HL-60/S4 (cell line): ENCODE measurements around the gene CYTL1.

Source experiments
- in situ Hi-C: fragments of 300-500 bp; cut with MboI; formaldehyde crosslinking; loops from 2 replicates; pipeline ENCODE4 v1.14.3; 2022; ENCODE audit warnings: low sequenced_read_pairs

CYTL1 gene

DNA sequence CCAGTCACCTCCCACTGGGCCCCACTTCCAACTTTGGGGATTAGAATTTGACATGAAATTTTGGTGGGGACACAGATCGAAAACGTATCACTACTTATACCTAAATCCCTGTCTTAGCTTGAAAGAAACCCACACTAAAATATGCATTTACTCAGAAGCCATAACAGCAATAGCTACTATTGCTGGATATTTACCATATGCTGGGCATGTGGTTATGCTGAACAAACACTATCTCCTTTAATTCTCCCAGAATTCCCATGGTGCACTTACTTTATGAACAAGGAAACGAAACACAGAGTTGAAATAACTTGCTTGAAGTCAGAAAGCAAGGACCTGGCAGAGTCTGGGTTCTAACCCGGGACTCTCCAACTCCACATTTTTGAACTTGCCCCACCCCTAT lies 39.3 kb downstream of the CYTL1 start:
- in situ Hi-C loops: loop anchor here (25.0 kb wide), 1 partner anchor 807 kb away; no protein-coding TSS in a partner anchor

DNA sequence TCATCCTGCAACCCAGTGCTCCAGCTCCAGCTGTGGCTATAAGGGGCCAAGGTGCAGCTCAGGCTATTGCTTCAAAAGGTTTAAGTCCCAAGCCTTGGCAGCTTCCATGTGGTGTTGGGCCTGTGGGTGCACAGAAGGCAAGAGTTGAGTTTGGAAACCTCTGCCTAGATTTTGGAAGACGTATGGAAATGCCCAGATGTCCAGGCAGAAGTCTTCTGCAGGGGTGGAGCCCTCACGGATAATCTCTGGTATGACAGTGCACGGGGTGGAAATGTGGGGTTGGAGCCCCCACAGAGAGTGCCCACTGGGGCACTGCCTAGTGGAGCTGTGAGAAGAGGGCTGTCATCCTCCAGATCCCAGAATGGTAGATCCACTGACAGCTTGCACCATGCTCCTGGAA lies 44.5 kb downstream of the CYTL1 start:
- in situ Hi-C loops: loop anchor here (25.0 kb wide), 1 partner anchor 813 kb away; no protein-coding TSS in a partner anchor

DNA sequence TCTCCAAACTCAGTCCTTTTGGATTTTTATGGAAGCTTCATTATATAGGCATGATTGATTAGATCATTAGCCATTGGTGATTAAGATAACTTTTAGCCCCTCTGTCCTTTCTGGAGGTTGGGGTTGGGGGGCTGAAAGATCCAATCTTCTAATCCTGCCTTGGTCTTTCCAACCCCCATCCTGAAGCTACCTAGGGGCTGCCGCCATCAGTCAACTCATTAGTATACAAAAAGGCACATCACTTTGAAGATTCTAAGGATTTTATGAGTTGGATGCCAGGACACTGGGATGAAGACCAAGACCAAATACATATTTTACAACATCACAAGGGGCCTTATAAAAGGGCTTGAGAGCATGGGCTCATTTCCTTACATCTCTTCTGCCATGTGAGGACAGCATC lies 47.5 kb downstream of the CYTL1 start:
- in situ Hi-C loops: no loop called here

DNA sequence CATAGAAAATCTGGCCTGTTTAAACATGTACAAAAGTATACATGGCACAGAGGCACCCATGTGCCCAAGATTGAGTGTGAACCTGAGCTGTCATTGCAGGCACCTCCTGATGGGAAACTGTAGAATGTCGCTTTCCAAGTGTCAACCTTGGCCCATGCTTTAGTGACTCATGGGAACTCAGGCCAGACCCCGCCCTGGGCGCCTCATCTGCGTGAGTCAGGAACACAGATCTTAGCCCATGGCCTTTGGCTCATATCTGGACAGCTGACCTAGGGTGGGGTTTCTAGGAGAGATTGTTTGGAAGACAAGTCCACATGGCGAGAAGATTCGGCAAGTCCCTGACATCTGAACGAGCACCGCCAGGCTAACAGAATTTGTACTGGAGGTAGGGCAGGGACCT lies 50.0 kb downstream of the CYTL1 start:
- in situ Hi-C loops: no loop called here

DNA sequence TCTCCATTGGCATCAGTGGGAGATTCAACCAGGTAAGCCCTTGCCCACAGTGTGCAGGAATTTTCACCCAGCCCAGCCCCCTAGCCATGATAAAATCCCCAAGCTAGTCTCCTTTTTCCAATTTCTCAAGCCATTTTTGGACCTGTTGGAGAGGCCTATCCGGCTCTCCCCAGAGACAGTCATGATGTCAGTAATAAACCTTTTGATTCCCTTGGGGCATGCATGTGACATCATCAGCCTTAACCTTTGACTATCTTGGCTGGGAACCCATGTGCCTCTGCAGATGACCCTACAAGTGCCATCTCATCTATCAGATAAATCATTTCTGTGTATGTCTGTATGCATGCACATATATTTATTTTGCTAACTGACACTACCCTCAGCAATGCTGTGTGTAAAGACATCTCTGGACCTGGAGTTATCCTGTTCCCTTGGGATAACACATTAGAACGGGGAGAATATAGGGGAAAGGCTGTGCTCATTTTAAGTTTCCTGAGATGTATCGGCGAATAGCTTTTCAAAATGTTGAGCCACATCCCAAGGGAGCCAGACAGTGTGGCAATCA lies 51.0 kb downstream of the CYTL1 start:
- in situ Hi-C loops: no loop called here
